GM21825 (cell line): ENCODE measurements around the gene PRRX2.
"Not testable (repeated sequence)": the region's sequence is repeated elsewhere in the genome, so short reads cannot be mapped to it uniquely, and the experiment has no call there.

Experiments used
- ATAC-seq: cut with Tn5 transposase; IDR thresholded peaks from one replicate; pipeline ENCODE4 v1.9.1; 2021; ENCODE audit warnings: mild to moderate bottlenecking, moderate library complexity; ENCODE audit not compliant: unreplicated experiment

PRRX2 gene

GRCh38 chr9:129653823-129654553, 11.5 kb upstream of the PRRX2 start:
- ATAC-seq: no peak

- ATAC-seq: no peak
Measured at GRCh38 chr9:129654554-129655040, 10.8 kb upstream of the PRRX2 start.

GRCh38 chr9:129655154-129655553, 10.3 kb upstream of the PRRX2 start:
- no peak for ATAC-seq

DNA sequence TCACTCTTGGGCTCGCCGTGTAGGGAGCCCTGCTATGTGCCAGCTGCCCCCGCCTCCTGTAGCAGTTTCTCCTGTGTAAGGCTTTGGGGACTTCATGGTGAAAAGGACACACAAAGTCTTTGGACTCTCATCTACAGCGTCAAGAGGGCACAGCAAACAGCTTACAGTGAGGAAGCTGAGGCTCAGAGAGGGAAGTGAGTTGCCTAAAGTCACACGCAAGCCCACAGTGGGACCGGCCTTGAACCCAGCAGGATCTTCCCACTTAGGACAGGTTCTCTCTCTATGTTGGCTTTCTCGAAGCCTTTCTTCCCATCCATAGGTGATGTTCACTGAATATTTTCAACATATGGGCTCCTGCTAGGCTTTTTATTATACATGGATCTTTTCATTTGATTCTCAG, 9.8 kb upstream of the PRRX2 start:
- ATAC-seq: no peak

- no peak for ATAC-seq
Measured at GRCh38 chr9:129656795-129657390, 8.6 kb upstream of the PRRX2 start.

- ATAC-seq: no peak
Measured at GRCh38 chr9:129661029-129661428, 4.4 kb upstream of the PRRX2 start.

DNA sequence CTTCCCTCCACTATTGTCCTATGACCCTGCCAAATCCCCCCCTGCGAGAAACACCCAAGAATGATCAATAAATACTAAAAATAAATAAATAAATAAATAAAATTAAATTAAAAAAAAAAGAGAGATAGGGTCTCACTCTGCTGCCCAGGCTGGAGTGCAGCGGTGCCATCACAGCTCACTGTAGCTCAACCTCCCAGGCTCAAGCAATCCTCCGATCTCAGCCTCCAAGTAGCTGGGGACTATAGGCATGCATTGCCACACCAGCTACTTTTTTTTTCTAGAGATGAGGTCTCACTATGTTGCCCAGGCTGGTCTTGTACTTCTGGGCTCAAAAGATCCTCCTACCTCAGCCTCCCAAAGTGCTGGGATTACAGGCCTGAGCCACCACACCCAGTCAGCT, 3.2 kb upstream of the PRRX2 start:
- not testable (repeated sequence) for ATAC-seq

GRCh38 chr9:129664746-129665388, 580 bp upstream of the PRRX2 start:
- no peak for ATAC-seq

DNA sequence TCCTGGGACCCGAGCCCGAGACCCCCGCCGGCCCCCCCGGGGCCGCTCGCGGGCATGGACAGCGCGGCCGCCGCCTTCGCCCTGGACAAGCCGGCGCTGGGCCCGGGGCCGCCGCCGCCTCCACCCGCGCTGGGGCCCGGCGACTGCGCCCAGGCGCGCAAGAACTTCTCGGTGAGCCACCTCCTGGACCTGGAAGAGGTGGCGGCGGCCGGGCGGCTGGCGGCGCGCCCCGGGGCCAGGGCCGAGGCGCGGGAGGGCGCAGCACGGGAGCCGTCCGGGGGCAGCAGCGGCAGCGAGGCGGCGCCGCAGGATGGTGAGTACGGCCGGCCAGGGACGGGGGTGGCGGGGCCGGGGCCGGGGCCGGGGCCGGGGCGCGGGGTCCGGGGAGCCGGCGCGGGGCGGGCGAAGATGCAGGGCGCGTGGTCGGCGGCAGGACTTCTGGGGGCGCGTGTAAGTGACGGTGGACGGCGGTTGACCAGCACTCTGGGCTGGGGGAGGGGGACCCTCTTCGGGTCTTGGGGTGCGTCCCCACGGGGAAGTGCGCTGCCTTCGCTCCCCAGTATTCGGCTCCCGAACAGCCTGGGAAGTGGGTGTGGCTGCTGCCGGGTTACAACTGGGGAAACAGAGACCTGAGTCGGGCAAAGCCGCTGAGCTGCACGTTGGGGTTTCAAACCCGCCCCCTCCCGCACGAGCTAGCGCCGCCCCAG, 520 bp downstream of the PRRX2 start:
- ATAC-seq: no peak

GRCh38 chr9:129666575-129666974, 1.1 kb downstream of the PRRX2 start:
- ATAC-seq: no peak

DNA sequence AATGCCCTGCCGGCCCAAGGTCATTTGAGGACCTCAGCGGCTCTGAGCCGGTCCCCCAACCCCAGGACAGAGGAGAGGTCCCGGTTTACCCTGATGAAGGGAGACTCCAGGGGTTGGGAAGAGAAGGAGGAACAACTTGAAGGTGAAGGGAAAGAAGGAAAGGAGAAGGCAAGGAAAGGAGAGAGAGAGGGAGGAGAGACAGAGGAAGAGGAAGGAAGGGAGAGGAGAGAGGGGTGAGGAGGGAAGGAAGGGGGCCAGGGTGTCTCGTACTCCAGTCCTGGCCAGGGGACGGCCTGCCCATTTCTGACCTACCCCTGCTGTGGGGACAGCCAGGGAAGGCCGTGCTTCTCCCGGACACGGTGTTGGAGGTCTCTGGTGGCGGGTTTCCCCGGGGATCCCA, 1.9 kb downstream of the PRRX2 start:
- ATAC-seq: no peak

GRCh38 chr9:129667850-129668249, 2.4 kb downstream of the PRRX2 start:
- no peak for ATAC-seq

DNA sequence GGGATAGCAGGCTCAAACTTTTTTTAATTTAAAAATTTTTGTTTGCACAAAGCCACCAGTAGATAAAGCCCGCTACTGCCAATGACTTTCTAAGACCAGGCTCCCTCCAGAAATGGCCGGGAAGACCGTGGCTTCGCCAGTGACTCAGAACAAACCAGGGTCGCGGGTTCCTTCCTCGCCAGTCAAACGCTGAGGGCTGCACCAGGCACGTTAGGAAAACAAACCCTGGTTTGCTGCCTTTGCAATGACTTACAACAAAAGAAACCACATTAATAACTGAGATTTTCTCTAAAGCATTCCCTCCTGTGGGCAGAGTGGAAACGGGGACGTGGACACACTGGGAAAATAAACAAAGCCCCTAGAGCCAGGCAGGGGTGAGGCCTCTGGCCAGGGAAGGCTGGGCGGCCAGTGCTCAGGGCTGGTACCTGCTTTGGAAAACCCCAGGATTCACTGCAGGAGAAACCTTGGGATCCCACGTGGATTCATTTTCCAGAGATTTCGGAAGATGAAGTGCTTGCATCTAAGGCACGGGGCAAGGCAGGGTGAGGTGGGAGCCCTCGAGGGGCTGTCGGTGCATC, 3.8 kb downstream of the PRRX2 start:
- no peak for ATAC-seq

DNA sequence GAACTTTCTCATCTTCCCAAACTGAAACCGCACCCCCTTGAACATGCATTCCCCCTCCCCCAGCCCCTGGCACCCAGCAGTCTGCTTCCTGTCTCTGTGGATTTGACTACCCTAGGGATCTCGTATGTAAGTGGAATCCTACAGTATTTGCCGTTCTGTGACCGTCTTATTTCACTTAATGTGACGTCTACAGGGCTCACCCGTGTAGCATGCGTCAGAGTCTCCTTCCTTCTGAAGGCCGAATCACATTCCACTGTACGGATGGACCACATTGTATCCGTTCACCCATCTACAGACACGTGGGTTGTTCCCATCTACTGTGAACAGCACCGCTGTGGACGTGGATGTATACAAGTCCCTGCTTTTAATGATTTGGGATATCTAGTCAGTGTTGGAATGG, 4.5 kb downstream of the PRRX2 start:
- no peak for ATAC-seq

DNA sequence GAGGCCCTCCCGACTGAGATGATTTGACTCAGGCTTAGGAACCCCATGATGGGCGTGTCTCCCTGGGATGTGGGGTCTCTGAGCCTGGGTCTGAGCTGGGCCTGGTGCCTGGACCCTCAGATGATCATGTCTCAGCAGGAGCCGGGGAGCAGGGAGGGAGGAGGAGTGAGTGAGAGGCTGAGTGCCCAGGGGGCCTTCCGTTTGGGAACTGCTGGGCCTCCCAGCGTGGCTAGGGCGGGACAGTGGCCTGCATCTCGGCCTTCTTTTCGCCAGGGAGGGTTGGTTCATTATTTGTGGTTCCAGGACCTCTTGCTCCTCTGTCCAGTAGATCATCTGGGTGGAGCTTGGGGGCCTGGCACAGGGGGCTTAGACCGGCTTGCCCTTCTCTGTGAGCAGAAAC, 5.6 kb downstream of the PRRX2 start:
- ATAC-seq: no peak

GRCh38 chr9:129671519-129671918, 6.1 kb downstream of the PRRX2 start:
- no peak for ATAC-seq

GRCh38 chr9:129672702-129673101, 7.3 kb downstream of the PRRX2 start:
- ATAC-seq: no peak

GRCh38 chr9:129673602-129674001, 8.2 kb downstream of the PRRX2 start:
- ATAC-seq: no peak

DNA sequence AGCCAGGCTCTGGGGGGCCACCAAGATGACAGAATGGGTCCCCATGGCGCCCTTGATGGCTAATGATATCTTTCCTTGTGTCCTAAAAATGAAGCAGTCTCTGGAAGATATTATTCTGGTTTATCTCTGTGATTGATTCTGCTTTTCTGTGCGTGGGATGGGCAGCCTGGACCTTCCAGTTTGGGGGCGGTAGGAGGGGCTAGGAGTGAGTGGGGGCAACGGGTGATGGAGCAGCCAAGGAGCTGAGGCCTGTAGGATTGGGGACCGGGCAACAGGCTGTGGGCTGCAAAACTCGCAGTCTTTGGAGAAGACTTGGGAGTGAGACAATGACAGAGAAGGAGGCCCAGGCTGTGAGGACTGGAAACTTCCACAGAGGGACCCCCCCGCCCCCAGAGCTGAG, 8.8 kb downstream of the PRRX2 start:
- ATAC-seq: no peak

DNA sequence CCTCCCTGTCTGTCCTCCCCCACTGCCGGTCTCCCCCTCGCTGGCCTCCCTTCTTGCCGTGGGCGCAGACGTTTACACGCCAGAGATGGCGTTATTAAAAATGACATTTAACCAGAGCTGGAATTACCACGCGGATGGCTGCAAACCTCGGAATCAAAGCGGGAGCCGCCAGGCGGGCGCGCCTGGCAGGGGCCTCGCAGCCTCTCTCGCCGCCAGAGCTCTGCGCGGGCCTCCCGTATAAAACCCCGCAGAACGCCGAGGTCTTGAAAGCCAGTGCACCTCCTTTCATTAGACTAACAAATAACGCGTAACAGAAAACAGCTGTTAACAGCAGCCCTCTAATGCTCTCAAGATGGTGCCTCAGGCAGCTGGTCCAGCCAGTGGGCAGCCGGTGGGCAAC, 10.2 kb downstream of the PRRX2 start:
- no peak for ATAC-seq

DNA sequence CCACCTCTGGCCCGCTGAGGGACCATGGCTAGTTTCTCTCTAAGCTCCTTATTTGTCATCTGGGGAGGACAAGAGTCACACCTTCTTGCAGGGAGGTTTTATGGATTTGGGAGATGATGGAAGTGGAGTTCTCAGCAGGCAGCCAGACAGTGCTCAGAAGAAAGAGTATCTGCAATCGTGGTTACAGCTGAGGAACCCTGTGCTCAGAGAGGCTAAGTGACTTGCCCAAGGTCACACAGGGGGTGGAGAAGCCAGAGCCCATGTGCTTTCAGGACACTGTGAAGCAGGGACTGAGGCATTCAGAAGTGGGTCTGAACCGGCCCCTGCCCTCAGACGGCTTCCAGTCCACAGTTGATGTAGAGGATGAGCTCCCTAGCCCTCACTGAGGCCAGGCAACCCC, 10.8 kb downstream of the PRRX2 start:
- ATAC-seq: no peak
